Esophagus mucosa (tissue), 1 donor: ENCODE data around the gene RNF7. TPM values are rescaled to one million over a fixed set of nuclear protein-coding genes. Genes with fewer than 3 reads are reported as not detected.
A peak's percentile ranks its signal among the peaks of the same experiment; 100 is the strongest.
"Not testable (repeated sequence)": the region's sequence is repeated elsewhere in the genome, so short reads cannot be mapped to it uniquely, and the experiment has no call there.

ENCODE experiments used
- ATAC-seq: fragments of 200-7000 bp; cut with Tn5 transposase; one replicate; pipeline ENCODE4 v1.9.1; 2020
- total RNA-seq: library from RNA; stranded (reverse); gene quantifications from one replicate; pipeline ENCODE4 v1.2.4, GENCODE V29; 2023
- donor health status: DM: yes; HTN: yes; CAD: no.

The RNF7 gene
- total RNA-seq, 1 donor from 2014 or later: 88.6 TPM

- ATAC-seq: peak; percentile 28
Observed at GRCh38 chr3:141782386-141782932, 44.4 kb downstream of the RNF7 start.

- ATAC-seq: no peak
Observed at GRCh38 chr3:141783632-141784031, 45.5 kb downstream of the RNF7 start.

- no peak for ATAC-seq
Observed at GRCh38 chr3:141784096-141784495, 46.0 kb downstream of the RNF7 start.

- ATAC-seq: no peak
Observed at GRCh38 chr3:141784531-141784930, 46.4 kb downstream of the RNF7 start.

- ATAC-seq: no peak
Observed at GRCh38 chr3:141788149-141788548, 50.1 kb downstream of the RNF7 start.

- ATAC-seq: not testable (repeated sequence)
Observed at GRCh38 chr3:141788750-141789149, 50.7 kb downstream of the RNF7 start.

GRCh38 chr3:141789281-141789680 is 51.2 kb downstream of the RNF7 start:
- ATAC-seq: no peak

- ATAC-seq: no peak
Observed at GRCh38 chr3:141790171-141790570, 52.1 kb downstream of the RNF7 start.

- no peak for ATAC-seq
Observed at GRCh38 chr3:141792495-141792894, 54.4 kb downstream of the RNF7 start.

- ATAC-seq: no peak
Observed at GRCh38 chr3:141793476-141794260, 55.6 kb downstream of the RNF7 start.

- ATAC-seq: peak; percentile 53
Observed at GRCh38 chr3:141795276-141795675, 57.2 kb downstream of the RNF7 start.

- ATAC-seq: no peak
Observed at GRCh38 chr3:141795741-141796080, 57.6 kb downstream of the RNF7 start.

- peak; percentile 51 for ATAC-seq
Observed at GRCh38 chr3:141796081-141796888, 58.2 kb downstream of the RNF7 start.

Other genes with a start within 250 kb of the RNF7 start
- gene GRK7, start 25.1 kb downstream of the RNF7 start, total RNA-seq: not detected
- gene ATP1B3, start 138.3 kb downstream of the RNF7 start, total RNA-seq: 159 TPM